ENCODE results near the gene ARVCF. TPM values are rescaled to one million over a fixed set of nuclear protein-coding genes. Genes with fewer than 3 reads are reported as not detected.
A peak's percentile ranks its signal among the peaks of the same experiment; 100 is the strongest.

ARVCF gene
- total RNA-seq, 1 donor from 2014 or later: 31.7 TPM

DNA sequence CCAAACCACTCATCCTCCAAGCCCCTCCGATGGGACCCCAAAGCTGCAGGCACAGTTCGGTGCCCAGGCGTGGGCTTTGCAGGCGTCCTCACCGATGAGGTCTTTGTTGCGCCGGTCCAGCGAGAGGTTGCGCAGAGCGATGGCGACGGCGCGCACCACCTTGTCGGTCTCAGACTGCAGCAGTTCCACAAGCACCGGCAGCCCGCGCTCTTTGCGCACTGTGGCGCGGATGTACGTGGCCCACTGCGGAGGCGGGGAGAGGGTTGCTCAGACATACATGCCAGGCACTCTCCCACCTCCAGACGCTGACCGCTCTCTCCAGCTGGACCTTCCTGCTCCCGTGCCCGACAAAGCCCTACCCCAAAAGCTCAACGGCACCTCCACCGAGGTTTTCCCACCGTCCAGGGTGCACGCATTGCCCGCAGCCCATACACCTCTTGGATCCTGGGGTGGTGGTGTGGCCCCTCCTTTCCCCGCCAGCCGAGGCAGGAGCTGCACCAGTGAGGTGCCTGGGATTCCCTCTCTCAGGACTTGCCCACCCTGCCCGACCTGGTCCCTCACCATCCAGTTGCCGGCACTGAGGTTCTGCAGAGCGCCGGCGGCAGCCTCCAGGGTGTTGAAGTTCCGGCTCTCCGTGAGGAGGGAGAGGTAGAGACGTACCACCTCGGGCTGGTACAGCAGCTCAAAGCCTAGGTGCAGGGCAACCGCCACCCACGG is 42.9 kb downstream of the ARVCF start:
- DNase-seq (ENCODE audit: low read depth): no peak

DNA sequence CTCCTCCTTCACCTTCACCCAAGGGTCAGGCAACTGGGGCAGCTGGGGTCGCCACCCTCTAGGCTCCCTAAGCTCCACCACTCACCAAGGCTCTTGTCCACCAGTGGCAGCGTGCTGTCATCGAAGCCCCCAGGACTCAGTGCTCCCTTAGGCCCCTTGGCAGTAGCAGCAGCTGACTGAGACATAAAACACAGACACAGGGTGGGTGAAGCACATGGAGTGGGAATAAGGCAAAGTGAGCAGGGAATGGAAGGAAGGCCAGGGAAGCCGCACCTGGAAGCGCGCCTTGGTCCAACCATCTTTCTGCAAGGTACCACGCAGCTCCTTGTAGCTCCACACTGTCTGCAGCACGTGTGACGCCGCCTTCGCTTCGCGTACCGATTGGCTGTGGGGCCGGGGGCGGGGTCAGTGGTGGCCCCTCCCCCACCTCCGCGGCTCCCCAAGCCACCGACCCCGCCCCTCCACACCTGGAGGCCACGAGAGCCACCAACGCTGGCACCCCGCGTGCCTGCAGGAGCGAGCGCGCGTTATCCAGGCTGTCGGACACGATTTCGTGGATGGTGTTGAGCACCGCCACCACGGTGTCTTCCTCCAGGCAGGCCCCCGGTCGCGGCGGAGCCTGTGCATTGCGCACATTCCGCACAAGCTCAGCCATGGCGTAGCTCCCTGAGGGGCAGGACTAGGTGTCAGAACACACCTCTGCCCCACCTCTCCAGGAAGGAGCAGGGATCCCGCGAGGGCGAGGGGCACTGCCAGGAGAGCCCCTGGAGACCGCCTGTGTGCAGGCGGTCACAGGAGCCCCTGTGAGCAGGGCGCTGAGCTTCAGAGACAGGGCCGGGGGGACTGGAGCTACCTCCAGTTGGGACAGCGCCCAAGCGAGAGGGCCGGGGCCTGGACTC is 43.7 kb downstream of the ARVCF start:
- no peak for DNase-seq (ENCODE audit: low read depth)

DNA sequence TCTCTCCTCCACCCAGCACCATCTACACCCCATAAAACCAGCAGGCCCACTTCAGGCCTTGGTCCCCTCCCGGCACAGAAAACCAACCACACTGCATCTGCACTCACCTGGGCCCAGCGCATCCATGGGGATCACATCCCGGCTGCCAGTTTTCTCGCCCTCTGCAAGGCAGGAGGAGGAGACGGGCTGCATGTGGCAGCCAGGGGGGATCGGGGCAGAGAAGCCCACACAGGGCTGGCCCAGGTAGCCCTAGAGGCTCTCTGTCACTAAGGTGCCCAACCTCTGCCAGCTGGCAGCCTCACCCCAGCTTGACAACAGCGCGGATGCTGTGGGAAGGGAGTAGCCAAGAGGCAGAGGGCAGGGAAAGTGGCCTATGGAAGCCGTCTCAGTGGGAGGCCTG is 44.4 kb downstream of the ARVCF start:
- DNase-seq (ENCODE audit: low read depth): no peak

DNA sequence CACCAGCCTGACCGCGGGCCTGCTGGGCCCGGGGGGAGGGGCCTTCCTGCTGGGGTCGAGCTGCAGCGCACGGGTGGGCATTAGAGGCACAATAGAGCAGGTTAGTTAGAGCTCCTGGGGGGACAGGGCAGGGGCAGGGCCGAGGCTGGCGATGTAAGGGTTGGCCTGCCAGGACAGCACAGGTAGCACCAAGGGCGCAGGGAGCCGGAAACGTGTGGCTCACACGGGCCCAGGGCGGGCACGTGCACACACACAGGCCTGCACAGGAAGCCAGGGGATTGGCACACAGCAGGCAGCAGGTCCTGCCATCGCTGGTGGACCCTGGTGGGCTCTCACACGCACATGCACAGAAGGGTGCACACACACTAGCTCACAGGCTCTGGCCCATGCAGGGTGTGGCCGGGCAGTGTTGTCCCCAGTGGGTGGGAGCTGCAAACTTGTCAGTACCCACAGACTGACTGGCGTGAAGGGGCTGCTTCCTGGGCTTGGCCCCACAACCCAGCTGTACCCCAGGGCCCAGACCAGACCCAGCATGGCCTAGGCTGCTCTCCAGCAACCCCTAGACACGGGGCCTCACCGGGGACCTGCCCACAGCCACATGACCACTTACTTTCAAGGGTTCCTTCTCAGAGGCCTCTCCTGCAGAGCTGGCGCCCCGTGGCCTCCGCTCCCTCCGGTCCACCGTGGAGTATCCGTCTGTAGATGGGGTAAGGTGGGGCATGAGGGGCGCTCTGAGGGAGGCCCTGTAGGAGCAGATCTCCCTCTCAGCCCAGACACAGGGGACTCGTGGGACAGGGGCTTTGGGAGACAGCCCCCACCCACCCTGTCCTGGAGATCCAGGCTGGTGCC is 45.1 kb downstream of the ARVCF start:
- DNase-seq (ENCODE audit: low read depth): no peak

DNA sequence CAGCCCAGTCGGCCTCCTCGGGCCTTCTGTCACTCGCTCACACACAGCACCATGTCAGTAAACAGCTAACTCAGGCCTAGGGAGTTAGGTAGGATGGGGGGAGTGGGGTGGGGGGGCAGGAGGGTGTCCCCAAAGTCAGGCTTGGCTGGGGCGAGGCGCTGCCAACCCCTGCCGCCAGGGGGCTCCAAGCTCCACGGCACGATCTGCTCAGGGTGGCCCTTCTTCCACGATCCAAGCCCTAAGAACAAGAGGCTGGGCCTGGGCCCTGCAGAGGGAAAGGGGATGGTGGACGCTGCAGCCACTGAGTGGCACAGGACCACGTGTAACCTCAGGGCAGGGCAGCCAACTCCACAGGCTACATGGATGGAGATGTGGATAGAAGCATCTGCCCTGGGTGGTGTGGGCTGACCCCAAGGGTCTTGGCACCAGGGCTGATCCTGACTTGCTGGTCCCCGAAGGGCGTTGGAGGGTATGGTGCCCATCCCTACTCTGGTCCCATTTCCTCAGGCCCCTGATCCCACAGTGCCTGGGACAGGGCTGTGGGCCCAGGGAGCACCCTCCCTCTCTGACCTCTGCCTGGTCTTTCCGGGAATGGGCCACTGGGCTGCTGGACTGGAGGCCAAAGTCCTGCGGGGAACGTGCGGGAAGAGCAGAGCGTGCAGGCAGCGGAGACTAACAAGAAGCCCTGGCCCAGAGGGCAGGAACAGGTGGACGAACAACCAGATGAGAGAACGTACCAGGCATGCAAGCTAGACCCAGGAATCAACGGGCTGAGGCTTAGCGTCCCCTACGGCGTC is 45.9 kb downstream of the ARVCF start:
- DNase-seq (ENCODE audit: low read depth): peak; percentile 22

DNA sequence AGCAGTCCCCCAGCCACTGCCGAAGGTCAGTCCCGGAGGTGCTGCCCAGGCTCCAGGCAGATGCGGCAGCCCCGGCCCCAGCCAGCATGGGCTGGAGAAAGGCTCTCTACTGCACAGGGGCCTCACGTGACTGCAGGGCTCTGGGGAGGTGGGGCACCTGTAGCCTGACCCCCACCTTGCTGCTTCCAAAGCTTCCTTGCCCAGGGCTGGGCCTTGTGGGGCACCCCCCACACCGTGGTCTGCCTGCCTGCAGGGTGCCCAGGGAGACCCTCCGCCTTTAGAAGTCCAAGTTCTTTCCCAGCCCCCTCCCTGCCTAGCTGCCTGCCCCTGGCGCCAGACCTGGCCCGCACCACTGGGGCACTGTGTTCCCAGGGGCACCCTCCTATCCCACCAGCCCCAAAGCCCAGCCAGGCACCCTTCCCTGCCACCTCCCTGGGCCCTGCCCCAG is 46.6 kb downstream of the ARVCF start:
- DNase-seq (ENCODE audit: low read depth): no peak

DNA sequence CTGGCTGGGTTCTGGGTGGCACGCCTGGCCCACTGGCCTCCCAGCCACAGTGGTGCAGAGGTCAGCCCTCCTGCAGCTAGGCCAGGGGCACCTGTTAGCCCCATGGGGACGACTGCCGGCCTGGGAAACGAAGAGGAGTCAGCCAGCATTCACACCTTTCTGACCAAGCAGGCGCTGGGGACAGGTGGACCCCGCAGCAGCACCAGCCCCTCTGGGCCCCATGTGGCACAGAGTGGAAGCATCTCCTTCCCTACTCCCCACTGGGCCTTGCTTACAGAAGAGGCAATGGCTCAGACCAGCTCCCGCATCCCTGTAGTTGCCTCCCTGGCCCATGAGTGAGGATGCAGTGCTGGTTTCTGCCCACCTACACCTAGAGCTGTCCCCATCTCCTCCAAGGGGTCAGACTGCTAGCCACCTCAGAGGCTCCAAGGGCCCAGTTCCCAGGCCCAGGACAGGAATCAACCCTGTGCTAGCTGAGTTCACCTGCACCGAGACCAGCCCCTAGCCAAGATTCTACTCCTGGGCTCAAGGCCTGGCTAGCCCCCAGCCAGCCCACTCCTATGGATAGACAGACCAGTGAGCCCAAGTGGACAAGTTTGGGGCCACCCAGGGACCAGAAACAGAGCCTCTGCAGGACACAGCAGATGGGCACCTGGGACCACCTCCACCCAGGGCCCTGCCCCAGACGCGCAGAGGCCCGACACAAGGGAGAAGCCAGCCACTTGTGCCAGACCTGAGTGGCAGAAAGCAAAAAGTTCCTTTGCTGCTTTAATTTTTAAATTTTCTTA is 47.3 kb downstream of the ARVCF start:
- no peak for DNase-seq (ENCODE audit: low read depth)

DNA sequence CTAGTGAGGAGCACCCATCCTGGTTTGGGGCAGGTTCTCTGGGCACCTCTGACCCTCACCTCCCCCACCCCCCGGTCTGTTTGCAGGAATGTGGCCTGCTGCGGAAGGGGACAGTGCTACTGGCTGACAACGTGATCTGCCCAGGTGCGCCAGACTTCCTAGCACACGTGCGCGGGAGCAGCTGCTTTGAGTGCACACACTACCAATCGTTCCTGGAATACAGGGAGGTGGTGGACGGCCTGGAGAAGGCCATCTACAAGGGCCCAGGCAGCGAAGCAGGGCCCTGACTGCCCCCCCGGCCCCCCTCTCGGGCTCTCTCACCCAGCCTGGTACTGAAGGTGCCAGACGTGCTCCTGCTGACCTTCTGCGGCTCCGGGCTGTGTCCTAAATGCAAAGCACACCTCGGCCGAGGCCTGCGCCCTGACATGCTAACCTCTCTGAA is 48.2 kb downstream of the ARVCF start:
- DNase-seq (ENCODE audit: low read depth): no peak

DNA sequence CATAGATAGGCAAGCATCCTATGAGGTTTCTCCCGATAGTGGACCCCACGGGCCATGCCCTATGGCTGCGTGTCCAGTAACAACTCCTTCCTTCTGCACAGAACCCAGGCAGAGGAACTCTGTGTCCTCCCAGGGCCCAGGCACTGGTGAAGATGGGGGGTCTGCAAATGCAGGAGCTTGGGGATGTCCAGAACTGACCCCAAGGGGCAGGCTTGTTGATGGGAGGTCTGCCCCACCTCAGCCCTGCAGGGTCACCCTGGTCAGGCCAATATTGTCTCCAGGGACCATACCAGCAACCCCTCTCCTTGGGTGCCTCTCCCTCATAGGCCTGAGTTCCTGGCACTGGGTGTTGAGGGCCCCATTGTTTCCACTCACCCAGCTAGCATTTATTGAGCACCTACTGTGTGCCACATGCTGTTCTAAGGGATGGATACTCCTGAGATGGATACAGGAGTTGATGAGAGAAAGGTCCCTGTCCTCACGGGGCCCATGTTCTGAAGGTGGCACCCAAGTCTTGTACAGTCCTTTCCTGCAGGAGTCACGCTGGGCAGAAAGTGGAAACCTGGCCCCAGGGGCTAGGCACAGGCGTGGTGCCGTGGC is 48.7 kb downstream of the ARVCF start:
- no peak for DNase-seq (ENCODE audit: low read depth)

DNA sequence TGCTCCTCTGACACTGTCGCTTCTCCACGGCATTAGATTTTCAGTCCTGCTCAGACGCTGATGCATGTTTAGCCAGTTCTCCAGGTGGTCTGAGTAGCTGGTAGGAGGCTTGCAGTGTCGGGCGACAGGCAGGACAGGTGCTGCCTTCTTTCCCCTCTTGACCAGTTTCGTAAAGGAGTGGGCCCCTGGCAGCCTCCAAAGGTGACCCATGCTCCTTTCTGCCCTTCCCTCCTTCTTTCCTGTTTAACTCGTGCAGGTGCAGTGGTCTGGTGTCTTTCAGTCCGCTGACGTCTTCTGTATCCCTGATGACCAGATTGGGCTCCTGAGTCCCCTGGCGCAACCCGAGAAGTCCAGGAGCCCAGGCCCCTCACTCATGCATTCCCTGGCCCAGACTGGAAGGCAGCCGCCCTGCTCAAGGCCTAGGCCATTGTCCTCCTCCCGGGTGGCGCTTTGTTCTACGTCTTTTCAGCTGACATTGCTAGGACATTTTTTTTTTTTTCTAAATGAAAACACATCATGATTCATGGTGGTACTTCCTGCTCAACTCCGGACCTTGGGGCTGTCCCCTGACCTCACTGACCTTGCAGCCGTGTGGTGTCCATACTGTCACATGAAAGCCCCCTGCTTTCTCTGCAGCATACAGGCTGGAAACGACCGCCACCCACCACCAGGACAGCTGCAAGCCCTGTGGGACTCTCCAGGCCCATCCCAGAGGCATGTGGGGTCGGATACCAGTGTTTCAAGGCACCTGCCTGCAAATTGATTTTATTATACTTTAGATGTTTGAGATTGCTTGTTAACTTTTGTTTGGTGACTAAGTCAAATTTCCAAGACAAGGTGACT is 49.5 kb downstream of the ARVCF start:
- DNase-seq (ENCODE audit: low read depth): no peak

DNA sequence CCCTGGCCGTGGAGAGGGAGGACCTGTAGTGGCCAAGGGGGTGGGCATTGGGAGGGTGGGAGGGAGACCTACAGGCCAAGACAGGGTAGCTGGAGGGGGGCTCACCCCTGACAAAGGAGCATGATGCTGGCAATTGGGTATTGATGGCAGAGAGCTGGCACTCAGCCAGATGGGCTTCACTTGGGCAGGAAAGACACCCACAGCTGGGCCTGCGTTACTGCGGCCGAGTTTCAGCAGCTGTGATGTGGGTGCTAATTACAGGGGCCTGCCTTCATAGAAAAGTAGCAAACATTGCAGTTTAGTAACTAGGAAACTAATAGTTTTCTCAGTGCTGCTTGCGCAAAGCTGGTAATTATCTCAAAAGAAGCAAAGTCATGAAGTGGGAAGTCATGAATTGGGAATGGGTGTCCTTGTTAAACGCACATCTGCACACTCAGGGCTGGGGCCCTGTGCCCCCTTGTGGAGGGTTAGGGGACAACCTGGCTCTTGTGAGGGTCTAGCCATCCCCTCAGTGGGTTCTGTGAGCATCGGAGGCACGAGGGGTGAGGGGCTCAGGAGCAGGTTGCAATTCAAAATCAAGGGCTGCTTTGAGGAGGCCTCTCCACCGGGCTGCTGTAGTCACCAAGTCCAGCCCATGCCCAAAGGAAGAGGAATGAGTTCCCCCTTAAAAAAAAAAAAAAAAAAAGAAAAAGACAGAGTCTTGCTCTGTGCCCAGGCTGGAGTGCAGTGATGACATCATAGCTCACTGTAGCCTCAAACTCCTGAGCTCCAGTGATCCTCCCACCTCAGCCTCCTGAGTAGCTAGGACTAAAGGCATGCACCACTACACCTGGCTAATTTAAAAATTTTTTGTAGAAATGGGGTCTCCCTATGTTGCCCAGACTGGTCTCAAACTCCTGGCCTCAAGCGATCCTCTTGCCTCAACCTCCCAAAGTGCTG is 50.6 kb downstream of the ARVCF start:
- DNase-seq (ENCODE audit: low read depth): no peak

DNA sequence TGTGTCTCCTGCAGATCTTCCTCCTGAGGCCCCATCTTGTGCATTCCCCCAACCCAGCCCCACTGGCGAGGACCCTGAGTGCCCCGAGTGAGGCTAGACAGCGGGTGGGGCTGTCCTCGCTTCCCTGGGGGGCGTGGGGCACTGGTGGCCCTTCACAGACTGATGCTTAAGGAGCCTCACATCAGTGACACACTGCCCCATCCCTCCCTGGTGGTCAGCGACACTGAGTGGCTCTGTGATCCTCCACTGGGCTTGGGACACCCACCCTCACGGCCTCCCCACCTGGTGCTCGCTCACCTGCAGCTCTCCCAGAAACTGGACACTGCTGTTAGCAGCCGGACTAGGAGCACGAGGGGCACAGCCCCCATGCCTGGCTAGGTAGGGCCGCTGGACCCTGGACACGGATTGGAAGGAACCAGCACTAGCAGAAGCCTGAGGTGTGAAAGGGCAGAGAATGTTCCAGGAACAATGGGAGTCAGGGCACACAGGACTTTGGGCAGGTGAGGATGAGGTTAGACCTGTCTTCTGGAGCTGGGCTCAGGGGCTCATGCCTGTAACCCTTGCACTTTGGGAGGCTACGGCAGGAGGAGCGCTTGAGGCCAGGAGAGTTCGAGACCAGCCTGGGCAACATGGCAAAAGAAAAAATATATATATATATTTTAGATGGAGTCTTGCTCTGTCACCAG is 51.8 kb downstream of the ARVCF start:
- DNase-seq (ENCODE audit: low read depth): no peak

DNA sequence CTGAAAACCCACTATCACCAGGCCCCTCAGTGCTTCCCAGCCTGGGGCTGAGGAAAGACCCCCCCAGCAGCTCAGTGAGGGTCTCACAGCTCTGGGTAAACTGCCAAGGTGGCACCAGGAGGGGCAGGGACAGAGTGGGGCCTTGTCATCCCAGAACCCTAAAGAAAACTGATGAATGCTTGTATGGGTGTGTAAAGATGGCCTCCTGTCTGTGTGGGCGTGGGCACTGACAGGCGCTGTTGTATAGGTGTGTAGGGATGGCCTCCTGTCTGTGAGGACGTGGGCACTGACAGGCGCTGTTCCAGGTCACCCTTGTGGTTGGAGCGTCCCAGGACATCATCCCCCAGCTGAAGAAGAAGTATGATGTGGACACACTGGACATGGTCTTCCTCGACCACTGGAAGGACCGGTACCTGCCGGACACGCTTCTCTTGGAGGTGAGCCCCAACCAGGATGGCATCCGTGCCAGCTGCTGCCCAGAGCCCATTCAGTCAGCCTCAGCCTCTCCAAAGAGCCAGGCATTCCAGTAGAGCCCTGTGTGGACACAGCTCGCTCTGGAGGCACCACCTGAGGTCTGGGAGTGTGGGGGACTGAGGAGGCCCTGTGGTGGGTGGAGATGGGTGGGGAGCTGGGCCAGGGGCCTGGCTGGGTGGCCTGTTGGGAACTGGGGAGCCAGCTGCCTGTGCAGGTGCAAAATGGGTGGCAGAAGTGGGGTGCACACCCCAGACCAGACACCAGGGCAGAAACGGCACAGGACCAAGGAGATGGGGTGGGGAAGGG is 52.6 kb downstream of the ARVCF start:
- no peak for DNase-seq (ENCODE audit: low read depth)

DNA sequence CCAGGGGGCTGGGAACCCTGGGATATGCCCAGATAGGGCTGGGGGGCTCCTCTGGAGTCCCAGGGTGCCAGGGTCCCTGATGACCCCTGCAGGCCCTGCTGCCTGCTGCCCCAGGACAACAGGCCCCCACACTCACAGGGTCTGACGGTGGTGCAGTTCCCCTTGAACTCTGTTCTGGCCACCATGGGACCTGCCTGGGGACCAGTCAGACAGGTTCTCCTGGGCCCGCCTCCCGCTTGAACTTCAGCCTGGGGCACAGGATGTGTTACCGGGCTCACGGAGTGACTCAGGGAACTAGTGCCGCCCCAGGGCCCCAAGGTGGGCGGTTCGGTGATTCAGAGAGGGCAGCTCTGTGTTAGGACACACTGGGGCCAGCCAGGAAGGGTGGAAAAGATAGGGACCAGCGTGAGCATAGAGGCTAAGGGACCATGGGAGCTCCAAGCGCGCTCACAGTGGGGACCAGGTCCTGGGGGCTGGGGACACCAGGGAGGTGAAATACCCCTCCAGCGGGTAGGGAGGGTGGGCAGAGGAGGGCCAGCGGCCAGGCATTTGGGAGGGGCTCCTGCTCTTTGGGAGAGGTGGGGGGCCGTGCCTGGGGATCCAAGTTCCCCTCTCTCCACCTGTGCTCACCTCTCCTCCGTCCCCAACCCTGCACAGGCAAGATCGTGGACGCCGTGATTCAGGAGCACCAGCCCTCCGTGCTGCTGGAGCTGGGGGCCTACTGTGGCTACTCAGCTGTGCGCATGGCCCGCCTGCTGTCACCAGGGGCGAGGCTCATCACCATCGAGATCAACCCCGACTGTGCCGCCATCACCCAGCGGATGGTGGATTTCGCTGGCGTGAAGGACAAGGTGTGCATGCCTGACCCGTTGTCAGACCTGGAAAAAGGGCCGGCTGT is 53.5 kb downstream of the ARVCF start:
- DNase-seq (ENCODE audit: low read depth): peak; percentile 82

DNA sequence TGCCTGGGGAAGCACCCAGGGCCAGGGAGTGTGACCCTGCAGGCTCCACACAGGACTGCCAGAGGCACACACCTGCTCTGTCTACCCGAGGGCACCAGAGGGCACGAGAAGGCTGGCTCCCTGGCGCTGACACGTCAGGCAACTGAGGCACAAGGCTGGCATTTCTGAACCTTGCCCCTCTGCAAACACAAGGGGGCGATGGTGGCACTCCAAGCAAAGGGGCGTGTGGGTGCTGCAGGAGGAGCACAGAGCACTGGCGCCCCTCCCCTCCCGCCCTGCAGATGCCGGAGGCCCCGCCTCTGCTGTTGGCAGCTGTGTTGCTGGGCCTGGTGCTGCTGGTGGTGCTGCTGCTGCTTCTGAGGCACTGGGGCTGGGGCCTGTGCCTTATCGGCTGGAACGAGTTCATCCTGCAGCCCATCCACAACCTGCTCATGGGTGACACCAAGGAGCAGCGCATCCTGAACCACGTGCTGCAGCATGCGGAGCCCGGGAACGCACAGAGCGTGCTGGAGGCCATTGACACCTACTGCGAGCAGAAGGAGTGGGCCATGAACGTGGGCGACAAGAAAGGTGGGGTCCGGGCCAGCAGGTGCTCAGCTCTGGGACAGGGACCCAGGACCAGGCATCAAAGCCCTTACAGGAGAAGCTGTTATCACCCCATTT is 54.2 kb downstream of the ARVCF start:
- DNase-seq (ENCODE audit: low read depth): peak; percentile 73
